Activated naive CD8-positive, alpha-beta T cell treated with anti-CD3 and anti-CD28 coated beads, Interleukin-2, amount 10 ng/mL, durations not matched to agents 7 days and 5 days (primary cell): Measurements from ENCODE around the gene RSPO4. TPM values are rescaled to one million over a fixed set of nuclear protein-coding genes. Genes with fewer than 3 reads are reported as not detected.

ENCODE experiments used
- ATAC-seq: fragments of 150-1000 bp; cut with Tn5 transposase; one replicate; pipeline ENCODE4 v1.10.0; 2021; ENCODE audit warnings: low read depth, moderate library complexity
- POLR2A ChIA-PET: fragments of 350-600 bp; sonication (Branson Sonifier 250); formaldehyde crosslinking; loops from one replicate; lab custom pipeline; 2021; ENCODE audit warnings: antibody characterized with exemption; lab: Charles Lee
- DNase-seq: peaks from one replicate; pipeline ENCODE4 v3.0.0; 2021
- H3K27ac Mint-ChIP-seq: one replicate; pipeline ENCODE4 v1.8.0; 2022; ENCODE audit warnings: mild to moderate bottlenecking, mixed read lengths
- H3K27me3 Mint-ChIP-seq: one replicate; pipeline ENCODE4 v1.8.0; 2022; ENCODE audit warnings: mild to moderate bottlenecking, moderate library complexity, mixed read lengths
- H3K36me3 Mint-ChIP-seq: one replicate; pipeline ENCODE4 v1.8.0; 2021; ENCODE audit warnings: mild to moderate bottlenecking, mixed read lengths
- H3K4me1 Mint-ChIP-seq: one replicate; pipeline ENCODE4 v1.8.0; 2021; ENCODE audit warnings: mixed read lengths
- H3K4me3 Mint-ChIP-seq: one replicate; pipeline ENCODE4 v1.8.0; 2022; ENCODE audit warnings: mild to moderate bottlenecking, moderate library complexity, mixed read lengths
- H3K9me3 Mint-ChIP-seq: one replicate; pipeline ENCODE4 v1.8.0; 2021; ENCODE audit warnings: mixed read lengths
- total RNA-seq, 2 experiments: library from RNA; stranded (reverse); gene quantifications; one replicate each; pipeline ENCODE4 v1.2.3, GENCODE V29; 2021

RSPO4 gene
- total RNA-seq, 2 experiments from 2014 or later = 0.11 to 0.28 TPM

DNA sequence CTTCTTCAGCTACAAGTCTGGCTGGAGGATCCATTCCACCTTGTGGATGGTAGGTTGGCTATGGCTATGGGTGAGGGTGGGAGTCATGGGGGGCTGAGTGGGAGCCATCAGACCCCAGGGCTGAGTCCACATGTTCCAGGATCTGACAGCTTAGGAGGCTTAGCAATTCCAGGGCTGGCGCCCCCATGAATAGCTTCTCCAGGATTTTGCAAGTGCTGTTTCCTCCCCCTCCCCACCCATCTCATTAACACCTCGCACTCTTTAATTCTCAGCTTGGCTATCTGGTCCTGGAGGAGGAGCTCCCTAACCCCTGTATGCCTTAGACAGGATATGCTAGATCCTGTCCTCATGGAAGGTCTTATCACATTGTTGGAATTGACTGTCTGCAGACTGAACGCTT is 47.0 kb downstream of the RSPO4 start:
- POLR2A ChIA-PET = interaction anchor here (0.7 kb wide), 1 partner anchor 135 kb away, joined by 3 read pairs; no protein-coding TSS in a partner anchor
- no peaks in the 10 kb centered on the region for H3K9me3 Mint-ChIP-seq
- H3K4me1 Mint-ChIP-seq = peaks cover 3% of the 10 kb centered on the region
- DNase-seq (no peak), ATAC-seq (no peak)
- H3K4me3 Mint-ChIP-seq = no peak overlapping the region
- peaks cover 35% of the 10 kb centered on the region for H3K27me3 Mint-ChIP-seq
- no peak overlapping the region for H3K27ac Mint-ChIP-seq
- no peaks in the 10 kb centered on the region for H3K36me3 Mint-ChIP-seq

DNA sequence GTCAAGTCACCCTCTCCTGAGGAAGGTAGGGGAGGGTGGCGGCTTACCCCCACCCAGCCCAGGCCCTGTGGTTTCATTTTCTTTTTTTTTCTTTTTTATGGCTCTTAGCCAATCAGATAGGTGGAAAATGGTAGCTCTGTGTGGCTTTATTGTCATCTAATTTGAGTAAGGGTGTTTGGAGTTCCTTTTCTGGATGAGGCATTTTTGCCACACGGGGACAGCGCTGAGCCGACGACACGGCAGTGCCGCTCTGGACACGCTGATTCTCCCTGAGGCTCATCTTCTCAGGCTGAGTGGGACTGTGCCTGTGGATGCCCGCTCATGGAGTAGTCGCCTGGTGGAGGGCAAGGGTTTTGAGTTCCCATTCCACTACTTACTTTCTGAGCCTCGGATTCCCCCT is 48.4 kb downstream of the RSPO4 start:
- H3K4me3 Mint-ChIP-seq = no peak overlapping the region
- POLR2A ChIA-PET = no interaction called here
- no peaks in the 10 kb centered on the region for H3K4me1 Mint-ChIP-seq
- peaks cover 40% of the 10 kb centered on the region for H3K27me3 Mint-ChIP-seq
- ATAC-seq = no peak
- H3K27ac Mint-ChIP-seq = no peak overlapping the region
- no peak for DNase-seq
- H3K36me3 Mint-ChIP-seq = no peaks in the 10 kb centered on the region
- H3K9me3 Mint-ChIP-seq = no peaks in the 10 kb centered on the region

DNA sequence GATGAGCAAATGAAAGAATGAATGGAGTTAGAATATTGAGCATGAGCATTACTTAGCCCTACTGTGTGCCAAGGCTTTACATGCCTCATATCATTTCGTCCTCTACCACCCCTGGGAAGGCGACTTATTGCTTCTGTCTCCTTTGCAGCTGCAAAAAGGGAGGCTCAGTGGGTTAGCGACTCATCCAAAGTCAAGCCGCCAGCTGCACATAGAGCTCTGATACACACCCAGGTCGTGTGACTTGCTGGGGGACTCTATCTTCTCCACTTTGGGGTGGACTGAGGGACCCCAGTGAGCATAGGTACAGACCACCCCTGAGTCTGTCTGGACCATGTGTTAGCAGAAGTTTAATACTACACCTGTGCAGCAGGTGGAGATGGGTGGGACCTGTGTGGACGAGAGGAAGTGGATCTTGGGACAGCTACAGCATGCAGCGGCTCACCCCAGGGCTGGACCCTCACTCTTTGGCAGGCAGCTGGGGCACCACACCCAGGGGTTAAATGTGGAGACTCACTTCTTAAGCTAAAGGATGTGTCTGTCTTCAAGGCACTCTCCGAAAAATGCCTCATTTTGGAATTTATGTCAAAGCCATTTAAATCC is 49.8 kb downstream of the RSPO4 start:
- POLR2A ChIA-PET = no interaction called here
- H3K4me3 Mint-ChIP-seq = no peak overlapping the region
- H3K4me1 Mint-ChIP-seq = no peaks in the 10 kb centered on the region
- no peak overlapping the region for H3K27ac Mint-ChIP-seq
- H3K27me3 Mint-ChIP-seq = peaks cover 42% of the 10 kb centered on the region
- H3K9me3 Mint-ChIP-seq = no peaks in the 10 kb centered on the region
- no peaks in the 10 kb centered on the region for H3K36me3 Mint-ChIP-seq
- DNase-seq (no peak), ATAC-seq (no peak)

DNA sequence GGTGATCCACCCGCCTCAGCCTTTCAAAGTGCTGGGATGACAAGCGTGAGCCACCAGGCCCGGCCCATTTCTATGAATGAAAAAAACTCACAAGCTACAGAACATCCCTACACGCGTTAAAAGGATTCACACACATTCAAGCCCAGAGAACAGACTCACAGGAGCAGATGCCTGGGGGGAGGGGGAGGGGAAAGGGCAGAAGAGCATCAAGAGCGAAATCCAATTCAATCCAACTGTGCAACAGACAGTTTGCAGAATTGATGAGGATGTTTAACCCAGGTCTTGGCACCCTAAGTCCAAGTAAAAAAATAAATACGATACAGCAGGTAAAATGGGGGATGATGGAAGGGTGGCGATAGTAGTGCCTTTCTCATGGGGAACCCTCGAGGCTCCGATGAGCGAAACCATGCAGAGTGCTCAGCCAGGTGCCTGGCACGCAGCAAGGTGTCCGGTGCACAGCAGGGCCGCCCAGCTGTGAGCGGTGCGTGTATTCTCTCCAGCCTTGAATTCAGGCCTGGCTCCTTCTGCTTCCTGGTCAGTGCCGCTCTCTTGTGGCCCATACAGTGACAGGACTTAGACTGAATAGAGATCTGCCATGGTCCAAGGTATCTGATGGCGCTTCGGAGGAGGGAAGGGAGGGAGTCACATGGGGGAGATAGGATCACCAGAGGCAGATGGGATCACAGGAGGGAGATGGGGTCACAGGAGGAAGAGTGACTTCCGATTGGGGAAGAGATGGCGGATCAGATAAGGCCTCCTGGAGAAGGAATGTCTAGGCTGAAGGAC is 50.5 kb downstream of the RSPO4 start:
- H3K36me3 Mint-ChIP-seq = no peaks in the 10 kb centered on the region
- no peaks in the 10 kb centered on the region for H3K9me3 Mint-ChIP-seq
- POLR2A ChIA-PET = no interaction called here
- H3K27ac Mint-ChIP-seq = no peak overlapping the region
- H3K4me1 Mint-ChIP-seq = no peaks in the 10 kb centered on the region
- no peak overlapping the region for H3K4me3 Mint-ChIP-seq
- ATAC-seq (no peak), DNase-seq (no peak)
- peaks cover 42% of the 10 kb centered on the region for H3K27me3 Mint-ChIP-seq

DNA sequence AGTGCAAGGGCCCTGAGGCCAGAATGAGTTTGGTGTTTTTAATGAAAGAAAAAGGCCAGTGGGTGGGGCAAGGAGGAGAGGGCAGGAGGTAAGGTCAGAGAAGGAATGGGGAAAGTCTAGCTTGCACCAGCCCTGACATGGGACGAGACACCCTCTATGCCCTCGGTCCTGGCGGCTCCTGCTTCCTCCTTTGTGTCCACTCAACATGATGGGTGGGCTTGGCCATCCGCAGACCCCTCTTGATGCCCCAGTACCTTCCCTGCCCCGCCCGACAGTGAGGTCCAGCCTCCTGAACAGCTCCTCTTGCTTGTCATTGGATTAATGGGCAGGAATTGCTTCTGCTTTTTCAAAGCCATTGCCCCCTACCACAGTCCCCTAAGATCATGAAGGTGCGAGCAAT is 52.4 kb downstream of the RSPO4 start:
- Mint-ChIP-seq H3K4me1 (no peaks in the 10 kb centered on the region), H3K36me3 (no peaks in the 10 kb centered on the region), H3K4me3 (no peak overlapping the region), H3K27me3 (peaks cover 33% of the 10 kb centered on the region), H3K9me3 (no peaks in the 10 kb centered on the region), H3K27ac (no peak overlapping the region)
- DNase-seq (no peak), ATAC-seq (no peak)
- POLR2A ChIA-PET = no interaction called here

DNA sequence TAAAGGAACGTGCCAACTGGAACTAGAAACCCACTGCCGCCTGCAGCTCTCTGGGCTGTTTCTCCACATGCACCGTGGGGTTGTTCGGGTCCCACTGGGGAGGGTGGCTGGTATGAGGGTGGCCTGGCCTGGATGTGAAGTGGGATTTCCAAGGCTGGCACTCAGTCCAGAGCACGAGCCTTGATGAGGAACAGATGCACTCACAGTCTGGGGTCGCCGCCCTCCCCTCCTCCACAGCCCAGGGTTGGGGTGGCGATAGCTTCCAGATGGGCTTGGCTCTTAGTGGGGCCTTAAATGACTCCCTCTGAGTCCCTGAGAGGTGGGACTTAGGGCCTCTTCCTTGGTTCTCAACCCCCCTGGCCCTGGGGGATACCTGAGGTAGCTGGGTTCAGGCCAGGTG is 55.3 kb downstream of the RSPO4 start:
- DNase-seq (no peak), ATAC-seq (no peak)
- no peak overlapping the region for H3K4me3 Mint-ChIP-seq
- H3K4me1 Mint-ChIP-seq = no peaks in the 10 kb centered on the region
- peaks cover 17% of the 10 kb centered on the region for H3K27me3 Mint-ChIP-seq
- no peak overlapping the region for H3K27ac Mint-ChIP-seq
- H3K36me3 Mint-ChIP-seq = no peaks in the 10 kb centered on the region
- POLR2A ChIA-PET = no interaction called here
- H3K9me3 Mint-ChIP-seq = no peaks in the 10 kb centered on the region

DNA sequence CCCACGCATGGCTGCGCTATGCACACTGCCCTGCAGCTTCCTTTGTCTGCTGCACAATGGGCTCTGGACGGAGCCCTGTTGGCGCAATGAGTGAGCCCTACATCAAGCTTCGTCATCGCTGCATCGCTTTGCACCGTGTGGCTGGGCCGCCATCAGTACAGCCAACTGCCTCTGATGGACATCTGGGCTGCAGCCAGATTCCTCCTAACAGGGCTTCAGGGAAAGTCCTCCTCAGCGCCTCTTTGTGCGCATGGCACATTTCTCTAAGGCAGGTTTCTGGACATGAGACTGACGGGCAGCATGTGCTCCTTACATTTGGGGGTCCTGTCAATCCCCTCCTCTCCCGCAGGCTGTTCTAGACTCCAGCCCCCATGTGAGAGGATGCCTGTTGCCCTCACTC is 56.3 kb downstream of the RSPO4 start:
- Mint-ChIP-seq H3K36me3 (no peaks in the 10 kb centered on the region), H3K4me3 (no peak overlapping the region), H3K4me1 (no peaks in the 10 kb centered on the region), H3K27me3 (peaks cover 16% of the 10 kb centered on the region), H3K9me3 (no peaks in the 10 kb centered on the region), H3K27ac (no peak overlapping the region)
- ATAC-seq (no peak), DNase-seq (no peak)
- POLR2A ChIA-PET = no interaction called here

DNA sequence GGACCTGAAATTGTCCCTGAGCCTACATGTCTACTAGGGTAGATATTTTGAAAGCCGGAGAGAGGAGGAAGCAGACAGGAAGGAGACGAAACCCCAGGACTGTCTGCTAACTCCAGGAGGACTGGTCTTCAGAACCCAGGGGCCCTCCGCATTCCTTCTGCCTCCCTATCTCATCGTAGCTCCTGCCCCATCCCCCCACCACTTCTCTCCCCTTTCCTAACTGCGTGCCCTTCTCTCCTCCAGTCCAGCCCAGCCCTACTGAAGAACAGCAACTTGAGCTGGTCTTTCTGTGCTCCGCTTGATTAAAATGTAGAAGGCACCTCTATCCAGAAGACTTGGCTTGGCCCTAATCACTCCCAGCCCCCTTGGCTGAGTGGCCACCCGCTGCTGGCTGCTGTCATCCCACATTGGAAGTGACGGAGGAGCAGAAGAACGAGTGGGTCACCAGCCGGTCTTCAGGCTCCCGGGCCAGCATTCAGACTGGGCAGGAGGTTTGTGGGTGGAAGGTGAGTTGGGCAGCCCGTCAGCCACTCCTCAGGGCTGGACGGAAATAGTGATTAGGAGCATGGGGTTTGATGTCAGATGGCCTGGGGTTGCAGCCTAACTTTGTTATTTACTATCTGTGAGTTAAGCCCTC is 57.2 kb downstream of the RSPO4 start:
- no peaks in the 10 kb centered on the region for H3K4me1 Mint-ChIP-seq
- no peak overlapping the region for H3K27ac Mint-ChIP-seq
- no peaks in the 10 kb centered on the region for H3K36me3 Mint-ChIP-seq
- no peaks in the 10 kb centered on the region for H3K9me3 Mint-ChIP-seq
- DNase-seq (no peak), ATAC-seq (no peak)
- no peak overlapping the region for H3K4me3 Mint-ChIP-seq
- POLR2A ChIA-PET = no interaction called here
- peaks cover 14% of the 10 kb centered on the region for H3K27me3 Mint-ChIP-seq

DNA sequence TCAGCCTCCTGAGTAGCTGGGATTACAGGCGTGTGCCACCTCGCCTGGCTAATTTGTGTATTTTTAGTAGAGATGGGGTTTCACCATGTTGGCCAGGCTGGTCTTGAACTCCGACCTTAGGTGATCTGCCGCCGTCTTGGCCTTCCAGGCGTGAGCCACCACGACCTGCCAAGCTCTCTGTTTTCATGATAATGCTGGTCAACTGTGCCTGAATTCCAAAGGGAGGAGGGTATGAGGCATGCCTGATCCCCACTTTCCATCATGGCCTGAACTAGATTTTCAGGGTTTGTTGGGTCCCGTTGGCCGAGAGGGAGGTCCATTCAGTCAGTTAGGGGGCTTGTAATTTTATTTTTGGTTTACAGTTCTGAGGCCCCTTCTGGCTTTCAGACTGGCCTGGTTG is 58.0 kb downstream of the RSPO4 start:
- DNase-seq (no peak), ATAC-seq (no peak)
- peaks cover 13% of the 10 kb centered on the region for H3K27me3 Mint-ChIP-seq
- no peaks in the 10 kb centered on the region for H3K9me3 Mint-ChIP-seq
- no peaks in the 10 kb centered on the region for H3K36me3 Mint-ChIP-seq
- H3K4me3 Mint-ChIP-seq = no peak overlapping the region
- POLR2A ChIA-PET = no interaction called here
- no peaks in the 10 kb centered on the region for H3K4me1 Mint-ChIP-seq
- no peak overlapping the region for H3K27ac Mint-ChIP-seq

DNA sequence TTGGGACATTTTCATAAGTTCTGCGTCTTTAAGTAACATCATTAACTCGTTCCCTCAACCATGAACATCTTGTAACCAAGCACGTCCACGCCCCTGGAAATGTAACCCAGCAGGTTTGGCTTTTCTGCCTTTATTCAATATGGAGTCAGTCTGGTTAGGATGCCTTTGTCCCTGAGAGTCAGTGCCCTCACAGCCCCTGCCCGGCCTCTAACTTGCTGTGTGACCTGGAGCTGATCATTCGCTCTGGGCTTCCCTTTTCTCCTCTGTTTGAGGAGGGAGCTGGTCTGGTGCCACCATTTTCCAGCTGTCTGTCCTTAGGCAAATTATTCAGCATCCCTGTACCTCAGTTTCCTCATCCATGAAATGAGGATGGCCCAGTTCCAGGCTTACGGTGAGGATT is 59.5 kb downstream of the RSPO4 start:
- no peak overlapping the region for H3K4me3 Mint-ChIP-seq
- peaks cover 6% of the 10 kb centered on the region for H3K27me3 Mint-ChIP-seq
- POLR2A ChIA-PET = no interaction called here
- H3K9me3 Mint-ChIP-seq = no peaks in the 10 kb centered on the region
- DNase-seq = no peak
- no peaks in the 10 kb centered on the region for H3K36me3 Mint-ChIP-seq
- no peak overlapping the region for H3K27ac Mint-ChIP-seq
- H3K4me1 Mint-ChIP-seq = no peaks in the 10 kb centered on the region
- no peak for ATAC-seq

DNA sequence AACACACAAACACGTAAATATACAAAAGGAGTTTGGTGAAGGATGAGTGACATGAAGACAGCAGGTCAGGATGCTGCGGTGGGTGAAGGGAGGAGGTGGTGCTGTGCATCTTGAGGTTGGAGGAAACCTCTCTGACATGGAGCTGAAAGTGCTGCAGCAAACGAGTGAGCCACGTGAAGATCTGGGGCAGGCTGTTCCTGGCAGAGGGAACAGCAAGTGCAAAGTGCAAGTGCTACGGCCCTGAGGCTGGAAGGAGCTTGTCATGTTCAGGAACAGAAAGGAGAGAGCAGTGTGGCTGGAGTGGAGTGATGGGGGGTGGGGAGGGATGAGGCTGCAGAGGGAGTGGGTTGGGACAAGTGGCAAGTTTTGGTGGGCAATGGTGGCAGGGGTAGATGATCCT is 61.2 kb downstream of the RSPO4 start:
- ATAC-seq (no peak), DNase-seq (no peak)

DNA sequence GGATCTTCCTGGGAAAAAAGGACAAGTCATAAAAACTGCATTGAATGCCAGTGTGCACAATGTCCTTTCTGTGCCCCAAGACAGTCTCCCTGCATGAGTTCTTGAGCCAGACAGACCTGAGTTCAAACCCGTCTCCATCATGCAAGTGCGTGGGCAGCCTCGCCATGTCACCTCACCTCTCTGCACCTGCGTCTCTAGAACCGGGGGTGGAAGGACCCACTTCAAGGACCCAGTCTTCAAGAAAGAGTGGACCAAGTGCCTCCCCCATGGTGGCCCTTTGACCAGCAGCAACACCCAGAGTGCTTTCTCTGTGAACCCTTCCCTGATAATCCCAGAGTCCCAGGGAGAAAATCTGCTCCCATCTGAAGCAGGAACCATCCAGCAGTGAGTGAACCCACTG is 62.5 kb downstream of the RSPO4 start:
- no peak for DNase-seq
- Mint-ChIP-seq H3K4me3 (no peak overlapping the region), H3K9me3 (peaks cover 2% of the 10 kb centered on the region), H3K27me3 (peaks cover 2% of the 10 kb centered on the region), H3K36me3 (no peaks in the 10 kb centered on the region), H3K27ac (no peak overlapping the region), H3K4me1 (no peaks in the 10 kb centered on the region)
- ATAC-seq = no peak
- POLR2A ChIA-PET = no interaction called here

More for the DNA sequence above, 61.2 kb downstream of the RSPO4 start:
- H3K27ac Mint-ChIP-seq = no peak overlapping the region
- no peaks in the 10 kb centered on the region for H3K36me3 Mint-ChIP-seq
- peaks cover 2% of the 10 kb centered on the region for H3K9me3 Mint-ChIP-seq
- POLR2A ChIA-PET = no interaction called here
- peaks cover 6% of the 10 kb centered on the region for H3K27me3 Mint-ChIP-seq
- H3K4me1 Mint-ChIP-seq = no peaks in the 10 kb centered on the region
- H3K4me3 Mint-ChIP-seq = no peak overlapping the region

DNA sequence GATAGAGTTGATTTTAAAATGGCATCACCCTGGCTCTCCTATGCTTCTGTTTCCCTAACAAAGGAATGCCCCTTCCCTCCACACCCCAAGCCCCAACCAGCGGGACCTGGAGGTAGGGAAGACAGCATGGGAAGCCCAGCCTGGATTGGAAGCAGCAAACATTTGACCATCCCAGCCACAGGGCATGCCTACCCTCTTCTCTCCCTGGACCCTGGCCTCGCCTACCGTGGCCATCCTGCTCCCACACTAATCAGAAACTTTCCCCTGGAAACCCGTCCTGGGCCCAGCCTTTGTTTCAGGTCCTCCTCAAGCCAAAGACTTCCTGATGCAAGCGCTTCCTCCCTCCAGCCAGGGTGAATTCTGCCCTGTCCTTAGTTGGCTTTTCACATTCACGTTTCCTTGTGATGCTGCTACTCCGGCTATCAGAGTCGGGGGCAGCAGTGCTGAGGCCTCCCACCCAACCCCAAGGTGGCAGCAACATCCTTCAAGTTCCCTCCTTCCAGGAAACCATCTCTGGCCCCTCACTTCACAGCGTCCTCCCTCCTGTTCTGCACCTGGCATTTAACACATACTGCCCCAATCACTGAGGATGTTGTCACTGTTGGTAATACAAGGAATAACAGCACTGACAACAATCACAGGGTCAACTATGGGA is 67.8 kb downstream of the RSPO4 start:
- H3K27ac Mint-ChIP-seq = no peak overlapping the region
- DNase-seq (no peak), ATAC-seq (no peak)
- H3K27me3 Mint-ChIP-seq = peaks cover 8% of the 10 kb centered on the region
- H3K36me3 Mint-ChIP-seq = peaks cover 3% of the 10 kb centered on the region
- POLR2A ChIA-PET = no interaction called here
- H3K4me1 Mint-ChIP-seq = no peaks in the 10 kb centered on the region
- peaks cover 14% of the 10 kb centered on the region for H3K9me3 Mint-ChIP-seq
- no peak overlapping the region for H3K4me3 Mint-ChIP-seq
